H1 (cell line): Measurements from ENCODE around the gene NT5C1B. TPM values are rescaled to one million over a fixed set of nuclear protein-coding genes. Genes with fewer than 3 reads are reported as not detected.

ENCODE experiments used
- CTCF ChIA-PET: fragments of 300-600 bp; sonication (Branson Sonifier 250); formaldehyde crosslinking; loops from one replicate; lab custom pipeline; 2021; ENCODE audit not compliant: partially characterized antibody; lab: Charles Lee
- POLR2A ChIA-PET: fragments of 300-600 bp; sonication (Branson Sonifier 250); formaldehyde crosslinking; loops from one replicate; lab custom pipeline; 2021; ENCODE audit warnings: inconsistent platforms; ENCODE audit not compliant: partially characterized antibody; lab: Charles Lee
- DNase-seq, 2 experiments: peaks; one replicate each; pipeline versions ENCODE4 v3.0.0 to v3.0.0-alpha.2; 2010 to 2022; ENCODE audit warnings: low spot score in 2 of 2, low read depth in 1 of 2, mixed read lengths in 1 of 2
- FAIRE-seq: peaks from 2 replicates; lab custom pipeline; 2011; peaks lifted over from hg19 to GRCh38; lab: Jason Lieb, UNC
- H2AFZ ChIP-seq: 2 replicates; pipeline ENCODE4 v1.8.1; 2012; ENCODE audit warnings: low read length, inconsistent platforms
- H2AK5ac ChIP-seq: 2 replicates; pipeline ENCODE4 v1.6.1; 2013; ENCODE audit warnings: low read depth, low read length
- H2BK120ac ChIP-seq: replicated peaks from 2 replicates; pipeline ENCODE3; 2013; ENCODE audit warnings: low read depth, low read length, inconsistent platforms
- H2BK12ac ChIP-seq: 2 replicates; pipeline ENCODE4 v1.6.1; 2013; ENCODE audit warnings: low read depth, low read length
- H2BK15ac ChIP-seq: 2 replicates; pipeline ENCODE4 v1.6.1; 2013; ENCODE audit warnings: low read length
- H2BK20ac ChIP-seq: 2 replicates; pipeline ENCODE4 v1.6.1; 2013; ENCODE audit warnings: low read length
- H2BK5ac ChIP-seq: 2 replicates; pipeline ENCODE4 v1.6.1; 2013; ENCODE audit warnings: low read depth, low read length
- H3K14ac ChIP-seq: 2 replicates; pipeline ENCODE4 v1.6.1; 2013; ENCODE audit warnings: inconsistent platforms; ENCODE audit not compliant: insufficient read length
- H3K18ac ChIP-seq: 2 replicates; pipeline ENCODE4 v1.6.1; 2013; ENCODE audit warnings: low read length; ENCODE audit errors: extremely low read depth
- H3K23ac ChIP-seq: 2 replicates; pipeline ENCODE4 v1.6.1; 2013; ENCODE audit warnings: inconsistent platforms; ENCODE audit not compliant: insufficient read length
- H3K23me2 ChIP-seq: 2 replicates; pipeline ENCODE4 v1.6.1; 2013; ENCODE audit warnings: low read depth, low read length
- H3K27ac ChIP-seq: 2 replicates; pipeline ENCODE4 v1.6.1; 2011; ENCODE audit warnings: low read depth, low read length, inconsistent platforms
- H3K27me3 ChIP-seq, 4 experiments: replicated peaks in 1 of 4; 1 replicate in 1 of 4; 2 replicates in 3 of 4; pipeline versions ENCODE4 v1.6.1 to v1.8.1; 2011 to 2013; ENCODE audit warnings: low read length in 3 of 4, mild to moderate bottlenecking in 3 of 4, inconsistent platforms in 2 of 4, mixed read lengths in 2 of 4, moderate library complexity in 1 of 4; ENCODE audit not compliant: control insufficient read depth in 3 of 4, insufficient read depth in 3 of 4; ENCODE audit errors: extremely low read depth in 1 of 4
- H3K36me3 ChIP-seq, 4 experiments: 2 replicates each; pipeline versions ENCODE4 v1.6.1 to v1.8.1; 2011 to 2013; ENCODE audit warnings: mild to moderate bottlenecking in 4 of 4, low read length in 3 of 4, moderate library complexity in 2 of 4, control low read depth in 1 of 4, inconsistent platforms in 1 of 4; ENCODE audit not compliant: insufficient read depth in 4 of 4, control insufficient read depth in 2 of 4
- H3K4ac ChIP-seq: replicated peaks from 2 replicates; pipeline ENCODE3; 2013; ENCODE audit warnings: low read length, low read depth, mixed read lengths, inconsistent platforms; ENCODE audit not compliant: insufficient read length
- H3K4me1 ChIP-seq, 4 experiments: replicated peaks in 1 of 4; 1 replicate in 1 of 4; 2 replicates in 3 of 4; pipeline versions ENCODE4 v1.6.1 to v1.8.1; 2011 to 2013; ENCODE audit warnings: low read length in 3 of 4, inconsistent platforms in 2 of 4, mixed read lengths in 1 of 4; ENCODE audit not compliant: insufficient read depth in 4 of 4, control insufficient read depth in 3 of 4
- H3K4me2 ChIP-seq, 2 experiments: 2 replicates each; pipeline versions ENCODE4 v1.6.1 to v1.8.1; 2011 to 2013; ENCODE audit warnings: low read depth in 2 of 2, low read length in 2 of 2, control low read depth in 1 of 2, inconsistent platforms in 1 of 2, mild to moderate bottlenecking in 1 of 2; ENCODE audit not compliant: insufficient read depth in 1 of 2
- H3K4me3 ChIP-seq, 4 experiments: fragments of 200-600, 300-600 bp in 1 of 4; sonication (generic), shearing (Covaris generic), sonication (Bioruptor Twin) in 1 of 4; 2 replicates each; pipeline versions ENCODE4 v1.5.1 to v1.8.1; 2011 to 2016; ENCODE audit warnings: low read length in 4 of 4, low read depth in 3 of 4, control low read depth in 2 of 4, inconsistent platforms in 2 of 4, mild to moderate bottlenecking in 2 of 4, mixed read lengths in 1 of 4, moderate library complexity in 1 of 4; ENCODE audit not compliant: insufficient read depth in 2 of 4; ENCODE audit errors: extremely low read depth in 1 of 4
- H3K56ac ChIP-seq: replicated peaks from 2 replicates; pipeline ENCODE3; 2013; ENCODE audit warnings: low read depth, mild to moderate bottlenecking, mixed read lengths, low read length, inconsistent platforms; ENCODE audit not compliant: insufficient read length
- H3K79me1 ChIP-seq: 2 replicates; pipeline ENCODE4 v1.6.1; 2013; ENCODE audit warnings: low read depth, low read length, control low read depth
- H3K79me2 ChIP-seq, 2 experiments: 2 replicates each; pipeline versions ENCODE4 v1.6.1 to v1.8.1; 2012 to 2013; ENCODE audit warnings: low read length in 2 of 2, mild to moderate bottlenecking in 2 of 2, inconsistent platforms in 1 of 2; ENCODE audit not compliant: insufficient read depth in 2 of 2, control insufficient read depth in 1 of 2
- H3K9ac ChIP-seq, 4 experiments: replicated peaks in 1 of 4; 1 replicate in 1 of 4; 2 replicates in 3 of 4; pipeline versions ENCODE4 v1.6.1 to v1.8.1; 2011 to 2013; ENCODE audit warnings: low read depth in 3 of 4, low read length in 3 of 4, control low read depth in 2 of 4, mild to moderate bottlenecking in 2 of 4, moderate library complexity in 2 of 4, inconsistent platforms in 1 of 4; ENCODE audit errors: extremely low read depth in 1 of 4
- H3K9me3 ChIP-seq, 2 experiments: 2 replicates each; pipeline versions ENCODE4 v1.6.1 to v1.8.1; 2012 to 2013; ENCODE audit warnings: mild to moderate bottlenecking in 2 of 2, moderate library complexity in 2 of 2, control low read depth in 1 of 2, inconsistent platforms in 1 of 2, low read depth in 1 of 2, low read length in 1 of 2, mixed read lengths in 1 of 2; ENCODE audit not compliant: insufficient read depth in 2 of 2
- H4K20me1 ChIP-seq, 2 experiments: replicated peaks in 1 of 2; 2 replicates each; pipeline versions ENCODE3 to v1.8.1; 2011 to 2013; ENCODE audit warnings: inconsistent platforms in 2 of 2, low read length in 2 of 2, mild to moderate bottlenecking in 1 of 2; ENCODE audit not compliant: insufficient read depth in 2 of 2, control insufficient read depth in 1 of 2
- H4K5ac ChIP-seq: 2 replicates; pipeline ENCODE4 v1.6.1; 2013; ENCODE audit warnings: low read length, low read depth, mixed read lengths, inconsistent platforms; ENCODE audit not compliant: insufficient read length
- H4K8ac ChIP-seq: 2 replicates; pipeline ENCODE4 v1.8.0; 2013; ENCODE audit warnings: mild to moderate bottlenecking, moderate library complexity, low read length, inconsistent platforms; ENCODE audit not compliant: insufficient read depth; ENCODE audit errors: extremely low read depth
- H4K91ac ChIP-seq: replicated peaks from 2 replicates; pipeline ENCODE3; 2013; ENCODE audit warnings: low read length, mixed read lengths, inconsistent platforms; ENCODE audit not compliant: insufficient read length
- BACH1 ChIP-seq: IDR thresholded peaks from 2 replicates; pipeline ENCODE4 v1.6.1; 2012; ENCODE audit warnings: low read length, improper control_type of control experiment
- BRCA1 ChIP-seq: IDR thresholded peaks from 2 replicates; pipeline ENCODE4 v1.6.1; 2012; ENCODE audit warnings: low read depth, low read length, improper control_type of control experiment
- EZH2 ChIP-seq: fragments of 200-600 bp; sonication (generic); IDR thresholded peaks from 2 replicates; pipeline ENCODE4 v1.7.1; 2012; ENCODE audit warnings: low read depth, mild to moderate bottlenecking, moderate library complexity, low read length, inconsistent platforms; ENCODE audit not compliant: severe bottlenecking
- RFX5 ChIP-seq: IDR thresholded peaks from 2 replicates; pipeline ENCODE4 v1.6.1; 2011; ENCODE audit warnings: low read depth, low read length, improper control_type of control experiment, borderline replicate concordance
- WGBS, 2 experiments: shearing (Covaris generic) in 1 of 2; methylation state at CpG; one replicate each; pipeline versions ENCODE4 v1.1.6 to v1.1.7; 2013 to 2015; ENCODE audit warnings: low lambda C conversion rate in 2 of 2, mixed read lengths in 2 of 2, inconsistent platforms in 1 of 2, low coverage in 1 of 2, missing lambda C conversion rate in 1 of 2; ENCODE audit not compliant: insufficient replicate concordance in 2 of 2, insufficient coverage in 1 of 2, insufficient read length in 1 of 2; ENCODE audit errors: extremely low coverage in 1 of 2, missing lambda C conversion rate in 1 of 2; 5-methylcytosine and 5-hydroxymethylcytosine counted together
- polyA plus RNA-seq, 7 experiments: library from polyadenylated mRNA; depleted of rRNA in 3 of 7; stranded (reverse) in 5 of 7; unstranded in 2 of 7; fragments of >200 nt in 5 of 7; fragments of 200-250 nt in 2 of 7; gene quantifications; 1 replicate in 5 of 7; 2 replicates in 1 of 7; 4 replicates in 1 of 7; pipeline versions ENCODE4 v1.2.1 to v1.2.3, GENCODE V29; 2011 to 2013; ENCODE audit warnings: missing spikeins in 2 of 7, mixed read lengths in 2 of 7
- total RNA-seq: library from RNA; stranded (reverse); fragmentation: NEBNext Ultra II Directional; extraction: Animal tissue kit (Norgen Biotek cat#: 25700); gene quantifications from 2 replicates; pipeline ENCODE4 v1.2.1, GENCODE V29; 2021

NT5C1B gene
- total and polyA plus RNA-seq, 2 of the 8 experiments (the other 6 are each of a cell fraction or from before 2014, with no cell fraction given): not detected

DNA sequence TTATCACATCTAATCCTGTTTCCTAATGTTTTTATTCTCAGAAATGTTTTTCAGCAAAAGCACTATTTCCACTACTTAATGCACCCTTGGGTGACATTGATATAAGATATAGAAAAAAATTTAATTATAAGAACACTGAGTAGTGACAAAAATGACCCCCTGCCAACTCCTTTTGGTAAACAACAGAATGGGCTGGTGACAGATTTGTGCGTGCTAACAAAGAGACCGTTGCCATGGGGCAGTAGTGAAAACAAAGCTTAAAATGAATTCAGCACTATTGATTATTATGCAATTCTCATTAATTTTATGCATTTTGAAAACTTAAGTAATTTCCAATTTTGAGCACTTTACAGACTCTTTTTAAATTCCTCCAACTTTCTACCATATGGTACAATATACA lies 62.0 kb downstream of the NT5C1B start:
- FAIRE-seq: no peak
- POLR2A ChIA-PET: interaction anchor here (2.0 kb wide), 1 partner anchor 33 kb away, joined by 5 read pairs; the partner anchor contains the start of gene RDH14

More for the DNA sequence above, 62.0 kb downstream of the NT5C1B start:
- no peak for DNase-seq
- Histone ChIP-seq H3K4ac (no peak overlapping the region), H3K23me2 (no peaks in the 10 kb centered on the region), H3K27me3 (peaks cover 0 to 1% (median 0%) of the 10 kb centered on the region in 4 experiments; a peak in 1 of 7 replicates), H2AK5ac (no peak overlapping the region), H4K5ac (no peak overlapping the region), H3K27ac (no peak overlapping the region), H3K23ac (no peak overlapping the region), H2BK20ac (no peak overlapping the region), H4K91ac (no peak overlapping the region), H3K79me2 (no peaks in the 10 kb centered on the region), H3K4me1 (no peaks in the 10 kb centered on the region; a peak in 1 of 7 replicates), H3K9me3 (no peaks in the 10 kb centered on the region), H4K20me1 (no peaks in the 10 kb centered on the region), H3K9ac (no peak overlapping the region), H2BK5ac (no peak overlapping the region), H3K36me3 (no peaks in the 10 kb centered on the region), H3K79me1 (no peaks in the 10 kb centered on the region), H3K18ac (no peak overlapping the region), H2BK120ac (no peak overlapping the region), H3K4me2 (no peak overlapping the region), H3K14ac (no peak overlapping the region), H2AFZ (no peak overlapping the region), H3K4me3 (no peak overlapping the region), H2BK15ac (no peak overlapping the region), H4K8ac (no peak overlapping the region), H3K56ac (no peak overlapping the region), H2BK12ac (no peak overlapping the region)
- 89% methylated on average over 2 of the region's 2 CpGs; no CpG with 5 or more reads in 1 of the 2 experiments for WGBS, 2 experiments
- CTCF ChIA-PET: no interaction called here
- no peak for TF ChIP-seq BRCA1
- no peak for TF ChIP-seq RFX5
- TF ChIP-seq EZH2: no peak
- TF ChIP-seq BACH1: no peak
